ENCODE measurements around the gene FOXK2.
A peak's percentile ranks its signal among the peaks of the same experiment; 100 is the strongest.

The FOXK2 gene

DNA sequence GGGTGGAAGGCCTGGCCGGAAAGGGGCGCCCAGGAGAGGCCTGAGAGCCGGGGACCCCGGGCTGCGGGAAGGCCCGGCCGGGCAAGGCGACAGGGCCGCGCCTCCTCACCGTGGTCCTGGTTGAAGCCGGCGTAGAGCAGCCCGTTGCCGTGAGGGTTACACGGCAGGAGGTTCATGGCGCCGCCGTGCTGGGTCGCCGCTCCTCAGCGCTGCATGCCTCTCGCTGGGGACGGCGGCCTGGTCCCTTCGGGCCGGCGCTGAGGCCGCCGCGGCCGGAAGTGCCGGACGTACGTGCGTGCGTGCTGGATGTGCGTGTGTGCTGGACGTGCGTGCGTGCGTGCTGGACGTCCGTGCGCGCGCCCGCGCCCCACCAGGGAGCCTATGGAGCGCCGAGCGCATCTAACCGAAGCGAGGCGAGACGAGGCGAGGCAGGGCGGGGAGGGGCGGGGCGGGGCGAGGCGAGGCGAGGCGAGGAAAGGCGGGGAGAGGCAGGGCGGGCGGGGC is 128.7 kb downstream of the FOXK2 start, which contains the start of gene WDR45B:
Gene WDR45B (minus strand): TSS at position 280 of the 504 bp plus-strand sequence. CDS start 104 bp downstream, at position 176.
- DNase-seq, result peak; percentile 29

DNA sequence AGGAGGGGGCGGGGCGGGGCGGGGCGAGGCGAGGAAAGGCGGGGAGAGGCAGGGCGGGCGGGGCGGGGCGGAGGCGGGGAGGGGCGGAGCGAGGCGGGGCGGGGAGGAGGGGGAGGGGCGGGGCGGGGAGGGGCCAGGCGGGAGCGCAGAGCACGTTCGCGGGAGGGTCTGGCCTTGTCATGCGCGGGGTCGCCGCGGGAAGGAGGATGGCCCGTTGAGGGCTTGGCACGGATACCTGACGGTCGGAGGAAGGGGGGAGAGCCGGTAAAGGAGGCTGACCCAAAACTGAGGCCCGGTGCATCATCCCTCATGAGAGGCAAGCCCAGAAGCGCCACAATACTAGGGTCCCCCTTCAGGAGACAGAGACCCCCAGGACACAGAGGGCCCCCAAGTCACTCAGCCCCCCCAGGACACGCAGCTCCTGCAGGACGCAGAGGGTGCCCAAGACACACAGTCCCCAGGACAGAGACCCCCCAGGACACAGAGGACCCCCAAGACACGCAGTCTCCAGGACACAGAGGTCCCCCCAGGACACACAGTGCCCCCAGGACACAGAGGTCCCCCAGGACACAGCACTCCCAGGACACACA is 129.3 kb downstream of the FOXK2 start:
- DNase-seq, result no peak

DNA sequence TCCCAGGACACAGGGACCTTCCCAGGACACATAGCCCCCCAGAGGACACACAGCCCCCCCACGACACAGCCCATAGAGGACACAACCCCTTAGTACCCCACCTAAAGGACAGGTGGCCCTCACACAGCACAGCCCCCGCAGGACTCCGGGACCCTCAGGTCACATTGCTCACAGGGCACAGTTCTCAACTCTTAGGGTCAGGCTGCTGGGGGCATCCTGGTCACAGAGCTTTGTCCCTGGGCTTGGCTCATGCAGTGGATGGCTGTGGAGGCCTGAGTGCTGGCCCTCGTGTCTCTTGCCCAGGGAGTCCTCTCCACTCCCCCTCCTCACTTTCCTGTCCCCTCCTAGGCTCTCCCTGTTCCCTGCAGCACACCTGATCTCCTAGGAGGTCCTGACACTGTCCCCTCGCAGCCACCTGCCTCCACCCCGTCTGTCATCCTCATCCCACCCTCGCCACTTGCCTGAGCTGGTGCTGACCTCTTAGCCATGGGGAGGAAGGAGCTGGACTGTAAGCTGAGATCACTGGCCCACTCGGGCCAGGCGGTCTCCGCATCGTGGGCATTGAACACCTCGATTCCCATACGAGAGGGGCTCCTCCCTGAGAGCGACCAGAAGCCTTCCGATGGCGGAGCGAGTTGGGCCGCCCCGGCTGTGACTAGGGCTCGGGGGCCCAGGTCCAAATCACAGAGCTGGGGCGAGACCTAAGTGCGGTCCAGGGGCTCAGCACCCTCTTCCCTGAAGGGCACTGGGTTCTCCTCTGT is 130.1 kb downstream of the FOXK2 start:
- no peak for DNase-seq

GRCh38 chr17:82650723-82651122 is 131.2 kb downstream of the FOXK2 start:
- no peak for DNase-seq

- DNase-seq, result no peak
These were observed 134.4 kb downstream of the FOXK2 start for GRCh38 chr17:82653651-82654528.
